ENCODE data around the gene NAV3. TPM values are rescaled to one million over a fixed set of nuclear protein-coding genes. Genes with fewer than 3 reads are reported as not detected.

Gene NAV3
- polyA plus RNA-seq, 3 donors: 0.11 TPM; not detected in 2

DNA sequence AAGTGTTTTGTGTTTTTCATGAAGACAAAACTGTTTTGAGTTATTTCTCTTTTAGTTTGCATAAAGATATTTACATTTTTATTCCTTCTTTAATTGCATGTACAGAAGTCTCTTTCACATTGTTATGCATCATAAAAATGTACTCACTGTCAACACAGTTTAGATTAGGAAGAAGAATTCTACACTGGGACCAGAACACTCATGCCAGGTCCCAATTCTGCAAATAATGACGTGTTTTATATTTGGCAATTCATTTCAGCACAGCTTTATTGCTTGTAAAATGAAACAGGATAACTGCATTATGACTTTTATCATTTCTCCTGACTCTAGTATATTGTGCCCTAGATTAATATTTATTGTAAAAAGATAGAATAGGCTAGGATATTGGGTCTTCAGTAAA, 369.2 kb downstream of the NAV3 start:
- peaks cover 0 to 5% (median 0%) of the 10 kb centered on the region in 3 donors for H3K27me3 Mint-ChIP-seq (ENCODE audit: low read depth in 3 of 3)
- no CpG with 5 or more reads among the region's 1 CpG for WGBS (ENCODE audit: insufficient coverage)
- intact Hi-C loops (cut with micrococcal nuclease): no loop called here

DNA sequence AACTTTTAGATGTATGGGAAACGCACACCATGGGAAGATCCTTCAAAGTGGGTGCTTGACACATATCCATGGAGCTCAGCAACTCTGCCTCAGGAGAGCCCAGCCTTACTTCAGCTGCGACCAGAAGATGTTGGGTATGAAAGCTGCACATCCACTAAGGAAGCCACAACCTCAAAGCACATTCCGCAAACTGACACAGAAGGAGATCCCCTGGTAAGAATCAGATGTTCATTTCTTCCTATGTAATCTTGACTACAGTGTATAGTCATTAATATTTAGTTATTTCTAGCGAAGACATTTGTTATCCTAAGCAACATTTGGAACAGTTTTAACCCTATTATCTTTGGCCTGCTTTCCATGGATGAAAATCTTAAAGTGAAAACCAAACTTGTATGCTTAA, 374.2 kb downstream of the NAV3 start:
- WGBS (ENCODE audit: insufficient coverage): no CpG with 5 or more reads among the region's 4 CpGs
- no peak for DNase-seq
- intact Hi-C loops (cut with micrococcal nuclease): no loop called here
- no peaks in the 10 kb centered on the region for H3K4me1 ChIP-seq (ENCODE audit: control insufficient read depth in 1 of 2, insufficient read depth in 2 of 2, low read length in 2 of 2)
- no peaks in the 10 kb centered on the region for H3K9me3 ChIP-seq (replicated peaks in 1 of 2; ENCODE audit: control insufficient read depth in 1 of 2, insufficient read depth in 1 of 2, low read length in 2 of 2)
- no peak overlapping the region for H3K4me3 ChIP-seq (replicated peaks in 1 of 3; ENCODE audit: low read depth in 2 of 3, low read length in 3 of 3)
- Mint-ChIP-seq H3K9me3 (peaks cover 0 to 2% (median 0%) of the 10 kb centered on the region in 7 donors), H3K36me3 (no peaks in the 10 kb centered on the region), H3K4me3 (no peak overlapping the region), H3K27ac (no peak overlapping the region), H3K4me1 (no peaks in the 10 kb centered on the region), H3K27me3 (ENCODE audit: low read depth in 3 of 3) (peaks cover 0 to 5% (median 1%) of the 10 kb centered on the region in 3 donors)
- no peak overlapping the region for H3K9ac ChIP-seq (ENCODE audit: insufficient read depth, low read length, poor library complexity, severe bottlenecking)
- H3K36me3 ChIP-seq (replicated peaks in 1 of 2; ENCODE audit: control insufficient read depth in 1 of 2, insufficient read depth in 2 of 2, low read length in 2 of 2): no peaks in the 10 kb centered on the region
- H4K20me1 ChIP-seq (ENCODE audit: insufficient read depth, low read length): no peaks in the 10 kb centered on the region
- H3K27me3 ChIP-seq (ENCODE audit: control insufficient read depth in 2 of 2, insufficient read depth in 2 of 2, low read length in 2 of 2): no peaks in the 10 kb centered on the region
- no peak overlapping the region for H2AFZ ChIP-seq (ENCODE audit: insufficient read depth, low read depth, low read length, poor library complexity, severe bottlenecking)
- H3K4me2 ChIP-seq (replicated peaks; ENCODE audit: extremely low read depth, low read length, poor library complexity, severe bottlenecking): no peak overlapping the region
- H3K79me2 ChIP-seq (ENCODE audit: insufficient read depth, low read length): no peaks in the 10 kb centered on the region
- no peak overlapping the region for H3K27ac ChIP-seq (ENCODE audit: low read depth in 1 of 2, low read length in 2 of 2)
- TF ChIP-seq, protein P1, sequence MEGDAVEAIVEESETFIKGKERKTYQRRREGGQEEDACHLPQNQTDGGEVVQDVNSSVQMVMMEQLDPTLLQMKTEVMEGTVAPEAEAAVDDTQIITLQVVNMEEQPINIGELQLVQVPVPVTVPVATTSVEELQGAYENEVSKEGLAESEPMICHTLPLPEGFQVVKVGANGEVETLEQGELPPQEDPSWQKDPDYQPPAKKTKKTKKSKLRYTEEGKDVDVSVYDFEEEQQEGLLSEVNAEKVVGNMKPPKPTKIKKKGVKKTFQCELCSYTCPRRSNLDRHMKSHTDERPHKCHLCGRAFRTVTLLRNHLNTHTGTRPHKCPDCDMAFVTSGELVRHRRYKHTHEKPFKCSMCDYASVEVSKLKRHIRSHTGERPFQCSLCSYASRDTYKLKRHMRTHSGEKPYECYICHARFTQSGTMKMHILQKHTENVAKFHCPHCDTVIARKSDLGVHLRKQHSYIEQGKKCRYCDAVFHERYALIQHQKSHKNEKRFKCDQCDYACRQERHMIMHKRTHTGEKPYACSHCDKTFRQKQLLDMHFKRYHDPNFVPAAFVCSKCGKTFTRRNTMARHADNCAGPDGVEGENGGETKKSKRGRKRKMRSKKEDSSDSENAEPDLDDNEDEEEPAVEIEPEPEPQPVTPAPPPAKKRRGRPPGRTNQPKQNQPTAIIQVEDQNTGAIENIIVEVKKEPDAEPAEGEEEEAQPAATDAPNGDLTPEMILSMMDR (IDR thresholded peaks at IDR 0.05): no peak

More for the DNA sequence above, 369.2 kb downstream of the NAV3 start:
- no peaks in the 10 kb centered on the region for H3K4me1 ChIP-seq (ENCODE audit: control insufficient read depth in 1 of 2, insufficient read depth in 2 of 2, low read length in 2 of 2)
- H3K27ac ChIP-seq (ENCODE audit: low read depth in 1 of 2, low read length in 2 of 2): no peak overlapping the region
- Mint-ChIP-seq H3K27ac (no peak overlapping the region), H3K9me3 (no peaks in the 10 kb centered on the region), H3K4me1 (no peaks in the 10 kb centered on the region), H3K36me3 (no peaks in the 10 kb centered on the region), H3K4me3 (no peak overlapping the region)
- no peaks in the 10 kb centered on the region for H3K79me2 ChIP-seq (ENCODE audit: insufficient read depth, low read length)
- TF ChIP-seq, protein P1 (IDR thresholded peaks at IDR 0.05): no peak
- H4K20me1 ChIP-seq (ENCODE audit: insufficient read depth, low read length): no peaks in the 10 kb centered on the region
- no peak overlapping the region for H3K9ac ChIP-seq (ENCODE audit: insufficient read depth, low read length, poor library complexity, severe bottlenecking)
- H3K27me3 ChIP-seq (ENCODE audit: control insufficient read depth in 2 of 2, insufficient read depth in 2 of 2, low read length in 2 of 2): no peaks in the 10 kb centered on the region
- H3K4me3 ChIP-seq (replicated peaks in 1 of 3; ENCODE audit: low read depth in 2 of 3, low read length in 3 of 3): no peak overlapping the region
- no peak for DNase-seq
- H3K9me3 ChIP-seq (replicated peaks in 1 of 2; ENCODE audit: control insufficient read depth in 1 of 2, insufficient read depth in 1 of 2, low read length in 2 of 2): no peaks in the 10 kb centered on the region
- H3K4me2 ChIP-seq (replicated peaks; ENCODE audit: extremely low read depth, low read length, poor library complexity, severe bottlenecking): no peak overlapping the region
- H2AFZ ChIP-seq (ENCODE audit: insufficient read depth, low read depth, low read length, poor library complexity, severe bottlenecking): no peak overlapping the region
- no peaks in the 10 kb centered on the region for H3K36me3 ChIP-seq (replicated peaks in 1 of 2; ENCODE audit: control insufficient read depth in 1 of 2, insufficient read depth in 2 of 2, low read length in 2 of 2)

All from CD14-positive monocyte (primary cell).